Effector CD8-positive, alpha-beta T cell (primary cell): ENCODE measurements around the gene COL4A2.

Experiments
- DNase-seq: peaks from one replicate; lab custom pipeline; 2025; lab: John Stamatoyannopoulos, UW

COL4A2 gene

DNA sequence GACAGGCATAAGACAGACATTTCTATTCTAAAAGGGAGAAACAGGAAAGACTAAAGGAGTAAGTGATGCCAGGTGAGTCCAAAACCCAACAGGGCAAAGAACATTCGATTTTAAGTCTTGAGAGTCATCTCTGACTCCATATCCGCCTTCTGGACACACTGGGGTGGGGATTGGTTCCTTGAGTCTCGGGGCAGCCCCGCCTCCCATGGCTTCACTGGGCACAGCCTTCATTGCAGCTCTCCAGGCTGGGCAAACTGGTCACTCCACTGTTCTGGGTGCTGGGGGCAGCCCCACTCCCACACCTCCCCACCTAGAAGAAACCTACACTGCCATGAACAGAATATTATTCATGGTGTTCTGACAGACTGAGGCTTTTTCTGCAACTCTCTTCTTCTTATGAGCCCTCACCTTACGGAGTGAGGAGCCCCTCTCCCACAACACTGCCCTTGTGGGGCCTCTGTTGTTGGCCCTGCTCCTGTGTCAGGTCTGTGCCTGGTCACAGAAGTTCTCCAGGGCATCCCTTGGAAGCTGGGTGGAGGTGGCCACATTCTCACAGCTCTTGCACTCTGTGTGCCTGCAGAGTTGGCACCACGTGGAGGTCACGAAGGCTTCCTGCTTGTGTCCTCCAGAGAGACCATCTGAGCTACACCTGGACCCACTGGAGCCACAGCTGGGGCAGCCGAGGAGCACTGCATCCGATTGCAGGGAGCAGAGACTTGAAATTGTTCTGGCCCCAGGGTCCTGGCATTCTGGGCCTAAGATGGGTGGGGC is 95.4 kb downstream of the COL4A2 start:
- DNase-seq: no peak

DNA sequence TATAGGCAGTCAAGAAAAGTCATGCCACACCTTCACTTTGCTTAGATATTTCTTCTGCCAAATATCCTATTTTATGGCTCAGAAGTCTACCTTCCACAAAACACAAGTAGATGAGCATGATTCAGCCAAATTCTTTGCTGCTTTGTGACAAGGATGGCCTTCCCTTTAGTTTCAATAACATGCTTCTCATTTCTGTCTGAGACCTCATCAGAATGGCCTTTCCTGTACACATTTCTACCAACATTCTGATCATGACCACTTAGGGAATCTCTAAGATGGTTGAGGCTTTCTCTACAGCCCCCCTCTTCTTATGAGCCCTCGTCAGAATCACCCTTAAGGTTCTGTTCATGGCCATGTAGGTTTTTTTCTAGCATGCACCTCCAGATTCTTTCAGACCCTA is 96.2 kb downstream of the COL4A2 start:
- no peak for DNase-seq

DNA sequence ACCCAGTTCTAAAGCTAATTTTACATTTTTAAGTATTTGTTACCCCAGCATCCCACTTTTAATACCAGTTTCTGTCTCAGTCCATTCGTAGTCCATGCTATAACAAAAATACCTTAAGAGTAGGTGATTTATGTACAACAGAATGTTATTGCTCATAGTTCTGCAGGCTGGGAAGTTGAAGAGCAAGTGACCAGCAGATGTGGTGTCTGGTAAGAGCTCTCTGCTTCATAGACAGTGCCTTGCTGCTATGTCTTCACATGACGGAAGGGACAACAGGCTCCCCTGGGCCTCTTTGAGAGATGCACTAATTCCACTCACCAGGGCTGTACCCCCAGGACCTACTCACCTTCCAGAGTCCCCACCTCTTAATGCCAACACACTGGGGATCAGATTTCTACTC is 96.6 kb downstream of the COL4A2 start:
- no peak for DNase-seq

DNA sequence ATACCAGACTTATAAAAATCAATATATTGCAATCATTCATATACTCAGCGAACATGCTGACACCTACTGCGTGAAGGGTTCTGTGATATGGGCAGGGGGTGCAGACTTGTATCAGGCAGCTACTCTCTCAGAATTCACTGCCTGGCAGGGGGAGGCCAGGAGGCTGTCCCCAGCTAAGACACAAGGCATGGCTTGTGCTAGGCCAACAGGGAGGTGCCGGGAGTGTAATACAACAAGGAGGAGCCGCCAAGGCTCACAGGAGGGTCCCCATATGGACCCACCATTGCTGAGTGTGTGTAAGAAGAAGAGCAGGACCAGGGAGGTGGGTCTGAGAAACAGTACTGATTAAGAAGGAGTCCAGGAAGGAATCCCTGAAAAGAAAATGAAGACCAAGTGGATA is 97.2 kb downstream of the COL4A2 start:
- no peak for DNase-seq

DNA sequence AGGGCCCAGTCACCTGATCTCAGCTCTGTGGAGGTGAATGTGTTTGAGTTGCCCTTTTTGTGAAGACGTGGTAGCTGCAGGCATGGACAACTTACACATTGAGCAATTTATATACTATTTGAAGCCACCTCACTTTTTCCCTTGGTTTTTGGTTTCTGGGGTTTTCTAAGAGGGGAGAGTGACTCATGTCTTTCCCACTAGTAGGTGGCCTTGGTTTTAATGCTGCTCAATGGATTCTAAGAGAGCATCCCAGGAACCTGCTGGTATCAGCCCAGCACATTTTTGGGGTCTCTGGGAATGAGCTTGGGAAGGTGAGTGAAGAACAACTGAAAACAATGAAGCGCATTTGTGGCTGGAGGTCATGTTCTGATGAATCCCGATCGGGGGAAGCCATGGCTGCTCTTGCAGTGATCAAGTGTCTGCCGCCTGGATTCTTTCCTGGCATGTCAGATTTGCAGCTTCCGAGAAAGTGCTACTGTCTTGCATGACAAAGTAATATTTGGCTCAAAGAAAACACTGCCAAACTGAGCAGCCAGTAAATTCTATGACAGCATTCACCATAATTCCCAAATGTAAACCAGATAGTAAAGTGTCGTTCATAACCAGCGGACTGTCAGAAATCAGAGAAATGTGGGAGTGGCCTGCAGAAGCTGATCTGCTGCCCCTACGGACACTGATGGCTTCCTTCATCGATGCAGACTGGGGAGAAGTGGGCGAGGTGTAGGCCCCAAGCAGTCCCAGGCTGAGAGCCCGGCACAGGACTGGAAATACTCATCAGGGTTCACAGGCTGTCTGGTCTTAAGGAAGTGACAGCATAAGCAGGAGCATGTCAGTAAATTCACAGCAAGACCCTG is 98.7 kb downstream of the COL4A2 start:
- DNase-seq: no peak

DNA sequence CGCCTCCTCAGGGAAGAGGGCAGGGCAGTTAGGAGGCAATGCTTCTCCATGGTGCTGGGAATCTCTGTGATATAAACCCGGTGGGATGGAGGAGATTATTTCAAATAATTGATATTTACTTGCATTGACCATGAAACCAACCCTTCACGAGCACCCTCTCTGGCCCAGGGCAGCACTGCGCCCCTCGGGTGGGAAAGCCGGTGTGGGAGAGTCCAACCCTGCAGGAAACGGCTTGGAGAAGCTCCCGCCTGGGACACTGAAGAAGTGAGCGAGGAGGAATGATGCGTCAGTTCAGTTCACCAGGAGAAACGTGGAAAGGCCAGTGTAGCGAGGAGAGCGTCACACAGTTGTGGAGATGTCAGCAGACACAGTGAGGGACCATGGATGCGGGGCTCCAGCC is 99.9 kb downstream of the COL4A2 start:
- DNase-seq: no peak

DNA sequence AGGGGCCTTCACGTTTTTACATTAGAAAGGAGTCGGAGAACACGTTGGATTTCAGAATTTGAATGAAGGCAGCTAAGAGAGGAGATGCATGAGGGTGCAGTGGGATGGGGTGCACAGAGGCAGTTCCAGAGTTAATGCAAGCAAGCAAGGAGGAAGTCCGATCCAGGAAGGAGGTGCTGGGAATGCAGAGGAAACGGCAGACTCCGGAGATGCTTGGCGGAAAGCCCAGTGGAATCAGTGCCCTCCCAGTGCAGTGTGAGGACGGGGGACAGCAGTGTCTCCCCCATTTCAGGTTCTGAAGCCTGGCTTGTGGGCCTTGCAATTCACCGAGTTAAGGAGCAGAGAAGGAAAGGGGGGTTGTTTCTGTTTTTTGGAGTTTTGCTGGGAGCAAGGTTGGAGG is 100.4 kb downstream of the COL4A2 start:
- no peak for DNase-seq

DNA sequence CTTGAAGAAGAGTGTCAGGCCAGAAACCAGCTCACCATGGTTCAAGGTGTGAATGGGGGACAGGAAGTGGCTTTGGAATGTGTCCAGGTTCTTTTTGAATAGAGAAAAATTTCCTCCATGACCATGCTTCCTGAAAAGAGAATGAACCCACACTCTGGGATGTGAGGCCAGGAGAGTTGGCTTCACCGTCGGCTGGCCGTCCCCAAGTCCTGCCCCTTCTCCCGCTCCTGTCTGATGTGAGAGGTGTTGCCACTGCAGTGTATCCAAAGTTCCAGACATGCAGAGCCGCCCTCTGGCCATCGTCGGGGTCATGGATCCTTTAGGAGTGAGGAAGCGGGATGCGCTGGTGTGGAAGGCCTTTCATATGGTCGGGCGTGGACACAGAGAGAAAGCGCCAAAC is 101.2 kb downstream of the COL4A2 start:
- no peak for DNase-seq

DNA sequence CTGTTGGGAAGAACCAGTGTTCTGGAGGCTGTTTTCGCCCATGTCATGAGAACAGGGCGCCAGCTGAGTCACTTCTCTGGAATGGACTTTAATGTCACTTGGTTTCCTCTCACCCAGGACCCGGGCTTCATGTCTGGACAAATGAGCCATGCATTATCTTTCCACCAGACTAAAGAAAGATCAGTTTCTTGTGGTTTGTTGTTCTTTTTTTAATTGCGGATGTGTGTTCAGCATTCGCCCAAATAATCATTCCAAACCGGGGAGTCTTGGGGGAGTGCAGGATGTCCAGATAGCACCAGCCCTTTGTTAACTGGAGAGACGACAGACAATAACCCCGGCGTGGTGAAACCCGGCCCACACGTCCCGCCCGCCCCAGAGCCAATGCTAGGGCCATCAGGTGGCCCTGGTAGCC is 102.5 kb downstream of the COL4A2 start:
- no peak for DNase-seq

DNA sequence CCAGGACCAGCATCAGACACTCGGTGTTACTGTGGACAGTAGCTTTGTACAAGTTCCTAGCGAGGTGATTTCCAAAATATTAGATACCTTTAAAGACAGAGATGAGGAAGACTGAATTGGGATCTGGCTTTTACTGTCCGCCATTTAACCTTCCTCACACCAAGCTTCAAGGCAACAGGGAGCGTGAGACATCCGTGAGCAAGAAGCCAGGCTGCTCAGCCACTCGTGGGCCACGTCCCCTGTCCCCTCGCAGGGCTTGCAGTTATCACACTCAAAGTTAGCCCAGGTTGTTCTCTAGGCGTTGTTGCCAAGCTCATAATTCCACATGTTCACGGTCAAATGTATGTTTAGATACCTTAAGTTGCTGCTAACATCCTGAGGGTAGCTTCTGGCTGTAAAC is 102.9 kb downstream of the COL4A2 start:
- DNase-seq: no peak

DNA sequence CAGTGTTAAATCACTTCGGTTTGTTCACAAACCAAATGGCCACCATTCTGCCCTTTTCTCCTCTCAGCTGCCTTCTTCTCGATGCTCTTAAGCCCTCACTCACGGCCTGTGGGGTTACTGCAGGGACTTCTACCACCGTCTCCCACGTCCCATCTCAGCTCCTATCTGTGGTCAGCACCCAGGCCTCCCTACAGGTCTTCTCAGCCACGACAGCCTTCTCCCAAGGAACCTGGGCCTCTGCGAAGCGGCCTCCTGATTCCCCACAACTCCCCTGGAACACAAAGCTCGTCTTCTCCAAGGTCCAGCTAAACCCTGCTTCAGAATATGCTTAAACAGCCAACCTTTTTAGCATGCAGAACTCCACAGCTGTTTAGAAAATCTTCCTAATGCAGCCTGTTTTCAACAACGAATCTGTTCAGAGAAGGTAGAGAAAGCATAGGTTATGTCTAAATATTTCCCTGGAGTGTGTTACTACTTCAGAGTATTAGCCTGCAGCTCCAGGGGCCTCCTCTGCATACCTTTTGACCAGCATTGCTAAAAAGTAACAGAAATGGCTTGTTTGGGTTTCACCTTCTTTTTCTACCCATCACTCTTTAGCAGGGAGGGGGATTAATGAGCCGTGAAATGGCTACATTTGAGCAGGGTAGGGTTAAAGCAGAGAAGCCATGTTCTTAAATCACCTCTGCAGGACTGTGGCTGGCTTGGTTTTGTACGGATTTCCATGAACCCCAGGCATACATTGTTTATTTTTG is 104.0 kb downstream of the COL4A2 start:
- DNase-seq: no peak

DNA sequence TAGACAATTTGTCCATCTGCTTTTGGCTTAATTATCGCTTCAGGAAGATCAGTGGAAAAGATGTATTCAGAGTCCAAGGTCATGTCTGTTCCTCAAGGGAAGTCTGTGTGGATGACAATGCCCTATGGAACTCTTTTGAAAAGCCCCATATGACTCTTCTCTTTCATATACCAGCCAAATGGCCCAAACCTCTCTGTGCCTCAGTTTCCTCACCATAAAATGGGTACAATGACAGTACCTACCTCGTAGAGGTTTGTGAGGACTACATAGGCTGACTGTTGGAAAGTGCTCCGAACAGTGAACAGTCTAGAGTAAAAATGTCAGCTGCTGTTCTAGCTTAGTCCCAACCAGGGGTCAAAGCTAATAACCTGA is 104.6 kb downstream of the COL4A2 start:
- no peak for DNase-seq

DNA sequence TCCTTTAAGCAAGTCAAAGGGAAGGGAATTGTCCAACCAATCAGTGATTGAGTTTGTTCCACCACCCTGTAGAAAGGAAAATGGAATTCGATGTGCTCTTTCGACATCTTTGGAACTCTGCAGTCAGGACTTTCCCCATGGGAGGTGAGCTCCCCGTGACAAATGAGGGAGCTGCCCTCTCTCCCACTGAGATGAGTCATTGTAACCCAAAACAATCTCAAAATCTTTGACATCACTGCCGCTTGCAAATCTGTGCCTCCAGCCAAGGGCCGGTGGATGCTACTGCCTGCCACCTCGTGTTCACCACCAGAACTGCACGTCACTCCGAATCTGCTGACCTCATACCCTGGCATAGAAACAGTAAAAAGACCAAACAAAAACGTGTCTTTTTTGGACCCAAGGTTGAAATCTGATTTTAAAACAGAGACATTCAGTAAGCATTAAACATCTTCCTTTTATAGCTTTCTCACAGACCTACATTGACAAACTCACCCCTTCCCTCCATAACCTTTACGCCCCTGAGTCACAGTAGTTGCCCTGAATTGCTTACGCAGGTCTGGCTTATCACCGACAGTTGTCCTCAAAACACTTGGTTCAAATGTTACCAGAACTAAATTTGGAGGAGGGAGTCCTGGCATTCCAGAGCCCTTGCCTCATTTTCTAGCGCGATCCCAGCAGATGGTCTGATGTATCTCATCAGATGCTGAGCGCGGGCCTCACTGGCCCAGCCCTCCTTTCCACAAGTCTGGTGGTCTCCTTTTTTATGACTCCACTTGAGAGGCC is 105.2 kb downstream of the COL4A2 start:
- peak; percentile 6 for DNase-seq

DNA sequence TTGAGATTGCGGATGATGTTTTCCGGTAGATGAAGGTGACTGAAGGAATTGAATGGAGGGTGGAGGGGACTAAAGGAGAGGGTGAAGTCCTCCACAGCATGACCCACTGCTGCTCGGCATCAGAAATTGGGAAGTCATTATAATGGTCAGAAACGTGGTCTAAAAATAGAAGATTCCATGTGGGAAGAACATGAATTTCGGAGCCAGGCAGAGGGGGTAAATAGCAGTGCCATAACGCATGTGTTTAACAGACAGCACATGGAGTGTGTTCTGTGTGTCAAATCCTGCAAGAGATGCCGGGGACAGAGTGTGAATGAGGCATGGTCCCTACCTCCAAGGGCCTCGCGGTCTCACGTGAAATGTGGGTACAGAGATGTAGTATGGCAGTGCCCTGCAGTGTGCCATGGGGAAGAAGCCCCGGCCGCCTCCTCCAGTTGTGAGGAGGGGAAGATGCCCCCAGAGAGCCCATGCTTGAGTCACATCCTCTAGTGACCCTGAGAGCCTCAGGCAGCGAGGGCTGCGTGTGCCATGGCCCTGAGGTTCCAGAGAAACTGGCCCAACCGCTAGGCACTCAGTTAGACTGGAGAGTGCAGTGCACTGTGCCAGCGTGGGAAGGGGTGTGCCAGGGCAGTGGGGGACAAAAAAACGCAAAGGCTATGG is 106.1 kb downstream of the COL4A2 start:
- no peak for DNase-seq

DNA sequence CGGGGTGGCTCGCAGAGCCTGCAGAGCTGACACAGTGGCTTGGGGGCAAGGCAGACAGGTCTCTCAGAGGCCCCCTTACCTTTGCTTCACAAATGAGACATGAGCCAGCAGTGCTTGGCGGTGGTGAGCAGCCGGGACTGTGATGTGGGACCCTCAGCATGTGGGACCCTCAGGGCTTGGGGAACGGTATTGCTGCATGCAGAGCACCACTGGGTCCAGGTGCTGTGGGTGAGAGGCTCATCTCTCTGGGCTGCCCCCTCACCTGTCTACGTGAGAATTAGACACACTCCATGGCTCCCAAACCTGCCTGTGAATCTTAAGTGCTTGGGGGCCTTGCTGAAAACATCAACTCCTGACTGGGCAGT is 106.6 kb downstream of the COL4A2 start:
- DNase-seq: no peak

DNA sequence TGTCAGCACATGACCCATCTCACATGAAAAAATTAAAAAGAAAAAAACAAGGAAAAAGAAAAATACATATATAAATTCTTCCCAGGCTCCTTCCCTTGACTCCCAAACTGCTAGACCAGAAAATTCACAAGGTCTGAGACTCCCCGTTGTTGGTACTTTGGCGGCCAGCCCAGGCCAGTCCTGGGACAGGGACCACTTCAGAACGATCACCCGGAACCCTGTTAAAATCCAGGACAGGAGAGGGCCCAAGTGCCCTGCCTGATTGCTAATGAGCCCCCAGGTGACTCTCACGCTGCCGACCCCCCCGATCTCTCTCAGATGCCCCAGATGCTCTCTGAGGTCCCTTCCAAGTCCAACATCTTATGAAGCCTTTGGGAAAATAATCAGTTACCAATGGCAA is 107.2 kb downstream of the COL4A2 start:
- no peak for DNase-seq

DNA sequence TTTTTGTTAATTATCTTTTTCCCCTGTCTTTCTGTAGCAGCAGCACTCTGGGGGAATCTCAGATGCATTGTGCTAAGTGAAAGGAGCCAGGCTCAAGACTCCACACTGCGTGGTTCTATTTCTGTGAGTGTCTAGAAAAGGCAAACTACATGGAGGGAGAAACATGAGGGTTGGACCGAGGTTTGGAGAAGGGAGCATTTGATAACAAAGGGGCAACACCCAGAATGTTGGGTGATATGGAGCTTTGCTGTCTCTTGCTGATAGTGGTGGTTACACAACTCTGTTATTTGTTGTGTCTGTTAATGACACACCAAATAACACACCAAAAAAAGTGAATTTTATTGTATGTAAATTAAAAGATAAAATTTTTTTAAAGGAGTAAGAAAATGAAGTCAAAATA is 107.8 kb downstream of the COL4A2 start:
- no peak for DNase-seq

DNA sequence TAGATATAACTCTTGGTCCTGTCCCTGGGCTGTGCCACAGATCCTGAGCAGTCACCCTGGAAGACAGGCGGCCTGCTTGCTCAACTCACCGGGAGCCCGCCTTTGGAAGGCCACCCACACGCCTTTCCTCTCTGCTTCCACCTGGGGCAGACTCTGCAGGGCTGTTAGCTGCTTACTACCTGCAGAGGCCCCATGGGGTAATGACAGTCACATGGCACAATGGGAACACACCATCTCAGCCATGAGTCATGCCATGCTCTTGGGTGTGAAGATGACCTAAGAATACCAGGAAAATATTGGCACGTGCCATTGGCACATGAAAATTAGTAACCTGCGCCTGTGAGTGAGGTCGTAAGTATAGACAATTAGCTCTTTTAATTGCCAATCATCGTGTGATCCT is 108.6 kb downstream of the COL4A2 start:
- DNase-seq: no peak

DNA sequence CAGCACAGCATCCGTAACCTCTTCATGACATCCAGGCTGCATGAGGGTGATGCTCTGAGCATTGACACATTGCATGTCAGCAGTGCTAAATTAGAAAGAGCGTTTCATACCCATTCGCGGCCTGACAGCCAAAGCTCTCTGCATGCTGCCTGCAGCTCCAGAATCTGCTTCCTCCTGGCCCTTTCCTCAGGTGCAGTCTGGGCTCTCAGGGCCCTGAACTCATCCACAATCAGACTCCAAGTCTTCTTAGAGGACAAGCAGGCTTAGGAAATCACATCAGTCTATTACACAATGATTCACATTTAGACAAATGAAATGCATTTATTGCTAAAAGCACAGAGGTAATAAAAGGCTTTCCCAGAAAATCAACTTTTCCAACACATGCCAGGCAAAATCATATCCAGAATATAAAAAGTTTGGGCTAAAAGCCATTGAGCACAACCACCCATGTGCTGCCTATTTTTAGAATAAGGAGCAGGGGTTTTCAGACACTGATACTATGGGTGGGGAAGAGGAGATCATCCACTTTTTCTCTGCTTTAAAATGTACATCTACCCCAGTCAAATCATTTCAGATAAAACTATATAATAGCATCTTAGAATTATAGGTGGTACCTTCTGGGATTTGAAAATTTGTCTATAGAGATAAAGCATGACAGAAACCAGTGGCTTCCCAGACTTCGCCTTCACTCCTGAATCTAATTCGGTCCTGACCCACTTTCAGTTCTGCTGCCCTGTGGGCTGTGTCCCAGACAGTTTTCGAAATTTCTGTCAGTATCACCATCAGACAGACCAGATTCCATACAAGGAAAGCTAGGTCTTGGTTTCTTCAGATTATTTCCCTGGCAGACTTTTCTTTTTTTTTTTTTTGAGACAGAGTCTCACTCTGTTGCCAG is 109.3 kb downstream of the COL4A2 start:
- no peak for DNase-seq

DNA sequence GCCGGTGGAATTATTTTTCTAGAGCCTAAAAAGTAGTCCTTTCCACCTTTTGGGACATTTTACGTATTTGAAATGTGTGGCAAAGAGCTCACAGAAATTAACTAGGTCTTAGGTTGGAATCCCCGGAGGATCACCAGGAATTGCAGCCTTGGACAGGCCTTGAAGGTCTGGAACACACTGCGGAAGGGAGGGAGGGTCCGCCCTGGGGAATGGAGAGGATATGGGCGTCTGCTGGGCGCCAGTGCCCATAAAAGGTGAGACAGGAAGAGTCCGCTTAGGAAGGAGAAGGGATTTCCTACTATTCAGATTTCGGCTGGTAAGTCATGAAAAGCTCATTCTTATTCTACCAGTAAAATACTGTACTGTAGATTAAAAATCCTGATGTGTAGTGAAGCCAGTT is 111.9 kb downstream of the COL4A2 start:
- no peak for DNase-seq
